ENCODE results near the gene OR10A4.
"Not testable (repeated sequence)": the region's sequence is repeated elsewhere in the genome, so short reads cannot be mapped to it uniquely, and the experiment has no call there.

DNA sequence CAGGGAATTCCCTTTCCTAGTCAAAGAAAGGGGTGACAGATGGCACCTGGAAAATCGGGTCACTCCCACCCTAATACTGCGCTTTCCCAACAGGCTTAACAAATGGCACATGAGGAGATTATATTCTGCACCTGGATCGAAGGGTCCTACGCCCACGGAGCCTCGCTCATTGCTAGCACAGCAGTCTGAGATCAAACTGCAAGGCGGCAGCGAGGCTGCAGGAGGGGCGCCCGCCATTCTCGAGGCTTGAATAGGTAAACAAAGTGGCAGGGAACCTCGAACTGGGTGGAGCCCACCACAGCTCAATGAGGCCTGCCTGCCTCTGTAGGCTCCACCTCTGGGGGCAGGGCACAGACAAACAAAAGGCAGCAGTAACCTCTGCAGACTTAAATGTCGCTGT, 28.4 kb downstream of the OR10A4 start:
- TF ChIP-seq, protein P1, sequence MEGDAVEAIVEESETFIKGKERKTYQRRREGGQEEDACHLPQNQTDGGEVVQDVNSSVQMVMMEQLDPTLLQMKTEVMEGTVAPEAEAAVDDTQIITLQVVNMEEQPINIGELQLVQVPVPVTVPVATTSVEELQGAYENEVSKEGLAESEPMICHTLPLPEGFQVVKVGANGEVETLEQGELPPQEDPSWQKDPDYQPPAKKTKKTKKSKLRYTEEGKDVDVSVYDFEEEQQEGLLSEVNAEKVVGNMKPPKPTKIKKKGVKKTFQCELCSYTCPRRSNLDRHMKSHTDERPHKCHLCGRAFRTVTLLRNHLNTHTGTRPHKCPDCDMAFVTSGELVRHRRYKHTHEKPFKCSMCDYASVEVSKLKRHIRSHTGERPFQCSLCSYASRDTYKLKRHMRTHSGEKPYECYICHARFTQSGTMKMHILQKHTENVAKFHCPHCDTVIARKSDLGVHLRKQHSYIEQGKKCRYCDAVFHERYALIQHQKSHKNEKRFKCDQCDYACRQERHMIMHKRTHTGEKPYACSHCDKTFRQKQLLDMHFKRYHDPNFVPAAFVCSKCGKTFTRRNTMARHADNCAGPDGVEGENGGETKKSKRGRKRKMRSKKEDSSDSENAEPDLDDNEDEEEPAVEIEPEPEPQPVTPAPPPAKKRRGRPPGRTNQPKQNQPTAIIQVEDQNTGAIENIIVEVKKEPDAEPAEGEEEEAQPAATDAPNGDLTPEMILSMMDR (IDR thresholded peaks at IDR 0.05) = not testable (repeated sequence)
- TF ChIP-seq EZH2 (IDR thresholded peaks at IDR 0.05; ENCODE audit: borderline replicate concordance, insufficient read depth, low read depth, low read length, poor library complexity, severe bottlenecking) = not testable (repeated sequence)
